ENCODE measurements around the gene GNGT2. TPM values are rescaled to one million over a fixed set of nuclear protein-coding genes. Genes with fewer than 3 reads are reported as not detected.

The GNGT2 gene
- total and polyA plus RNA-seq, 2 of the 4 experiments (the other 2 are of a cell fraction) = 0.18 to 0.79 TPM

DNA sequence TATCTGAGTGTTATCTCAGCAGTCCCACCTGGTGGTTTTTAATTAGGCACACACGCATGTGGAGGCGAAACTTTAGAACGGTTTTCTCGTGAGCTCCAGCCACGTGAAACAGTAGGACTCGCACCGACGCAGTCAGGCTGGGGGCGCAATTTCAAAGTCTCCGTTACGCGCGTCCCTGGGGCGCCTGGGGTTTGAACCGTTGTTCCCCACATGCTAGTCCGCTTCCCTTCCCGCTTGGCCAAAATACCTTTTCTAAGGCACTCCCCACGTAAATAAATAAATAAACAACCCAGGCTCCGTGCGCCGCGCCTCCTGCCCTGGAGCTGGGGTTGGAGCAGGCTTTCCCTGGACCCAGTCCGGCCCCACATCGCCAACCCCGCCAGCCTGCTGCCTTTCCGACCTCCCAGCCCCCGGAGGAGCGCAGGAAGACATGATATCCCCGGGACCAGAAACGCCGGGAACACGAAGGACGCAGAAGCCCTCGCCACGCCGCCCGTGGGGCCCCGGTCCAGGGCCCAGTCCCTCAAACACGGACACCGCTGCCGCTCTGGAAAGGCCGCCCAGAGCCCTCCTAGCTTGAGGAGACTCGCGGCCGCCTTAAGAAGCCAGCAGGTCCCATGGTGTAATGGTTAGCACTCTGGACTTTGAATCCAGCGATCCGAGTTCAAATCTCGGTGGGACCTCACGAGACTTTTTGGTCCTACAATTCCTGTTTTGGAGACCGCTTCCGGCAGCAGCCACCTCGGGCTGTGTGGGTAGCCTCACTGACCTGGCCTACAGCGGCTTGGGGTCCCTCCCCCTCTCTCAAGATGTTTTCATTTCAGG, 18.2 kb downstream of the GNGT2 start (continued):
- TF ChIP-seq, protein P1, sequence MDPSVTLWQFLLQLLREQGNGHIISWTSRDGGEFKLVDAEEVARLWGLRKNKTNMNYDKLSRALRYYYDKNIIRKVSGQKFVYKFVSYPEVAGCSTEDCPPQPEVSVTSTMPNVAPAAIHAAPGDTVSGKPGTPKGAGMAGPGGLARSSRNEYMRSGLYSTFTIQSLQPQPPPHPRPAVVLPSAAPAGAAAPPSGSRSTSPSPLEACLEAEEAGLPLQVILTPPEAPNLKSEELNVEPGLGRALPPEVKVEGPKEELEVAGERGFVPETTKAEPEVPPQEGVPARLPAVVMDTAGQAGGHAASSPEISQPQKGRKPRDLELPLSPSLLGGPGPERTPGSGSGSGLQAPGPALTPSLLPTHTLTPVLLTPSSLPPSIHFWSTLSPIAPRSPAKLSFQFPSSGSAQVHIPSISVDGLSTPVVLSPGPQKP (IDR thresholded peaks at IDR 0.05; ENCODE audit: borderline replicate concordance, low read depth, low read length) = peak; percentile 89; the same call in 1 of the 2 replicates

DNA sequence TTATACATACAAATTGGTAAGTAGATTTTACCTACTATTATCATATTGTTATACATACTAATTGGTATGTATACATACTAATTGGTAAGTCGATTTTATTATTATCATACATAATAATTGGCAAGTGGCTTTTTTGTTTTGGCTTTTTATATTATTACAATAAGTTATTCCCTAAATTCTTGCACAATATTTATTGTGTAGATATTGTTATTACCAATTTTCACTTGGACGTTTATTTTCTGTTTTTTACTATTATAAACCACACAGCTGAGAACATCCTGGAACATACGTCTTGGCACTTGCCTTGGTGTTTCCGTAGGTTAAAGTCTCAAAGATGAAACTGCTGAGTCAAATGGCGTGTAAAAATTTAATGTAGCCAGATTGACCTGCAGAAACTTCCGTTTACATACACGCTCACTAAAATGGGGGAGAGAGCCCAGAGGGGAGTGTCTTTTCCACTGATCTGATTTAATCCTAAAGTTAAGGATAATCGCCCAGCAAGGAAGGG, 18.9 kb downstream of the GNGT2 start:
- Histone ChIP-seq H4K91ac (ENCODE audit: insufficient read depth, low read depth, low read length) (peak overlapping the region; percentile 75), H3K56ac (ENCODE audit: extremely low read depth, insufficient read depth, low read length) (peak overlapping the region; percentile 64), H3K79me1 (ENCODE audit: low read depth in 1 of 2, low read length in 2 of 2) (no peaks in the 10 kb centered on the region), H4K5ac (ENCODE audit: low read depth, low read length) (peak overlapping the region; percentile 38; the same call in 1 of the 2 replicates), H2BK20ac (ENCODE audit: low read depth, low read length) (peak overlapping the region; percentile 87; the same call in 1 of the 2 replicates), H3K4me3 (ENCODE audit: insufficient read depth, low read depth, low read length) (peak overlapping the region; percentile 66), H3K4me2 (ENCODE audit: low read depth, low read length) (peak overlapping the region; percentile 90), H2BK120ac (ENCODE audit: low read depth, low read length) (peak overlapping the region; percentile 90), H3K4me1 (ENCODE audit: control insufficient read depth, insufficient read depth, low read length) (no peaks in the 10 kb centered on the region), H2AFZ (replicated peaks; ENCODE audit: low read length, poor library complexity) (peak overlapping the region; percentile 97), H2AK5ac (ENCODE audit: low read depth, low read length) (no peak overlapping the region), H3K23ac (ENCODE audit: low read depth, low read length) (peak overlapping the region; percentile 94), H2BK15ac (ENCODE audit: low read depth, low read length) (peak overlapping the region; percentile 57), H3K27me3 (ENCODE audit: control insufficient read depth, insufficient read depth, low read length) (no peaks in the 10 kb centered on the region), H4K20me1 (ENCODE audit: insufficient read depth, low read length) (peaks cover 3% of the 10 kb centered on the region), H2BK5ac (ENCODE audit: low read depth, low read length, poor library complexity, severe bottlenecking) (peak overlapping the region; percentile 76), H4K8ac (ENCODE audit: low read depth in 2 of 2, low read length in 2 of 2) (peak overlapping the region; percentile 13 to 80; a peak in 3 of 4 replicates), H3K14ac (replicated peaks; ENCODE audit: low read depth, low read length) (peak overlapping the region; percentile 70), H2AK9ac (replicated peaks; ENCODE audit: low read depth, low read length, poor library complexity) (peak overlapping the region; percentile 87), H3K9ac (ENCODE audit: low read depth, low read length) (peak overlapping the region; percentile 74), H3K9me1 (ENCODE audit: insufficient read depth, low read length) (peaks cover 8% of the 10 kb centered on the region; the same call in 1 of the 2 replicates), H3K27ac (ENCODE audit: insufficient read depth, low read length) (peak overlapping the region; percentile 82), H3K36me3 (ENCODE audit: control insufficient read depth, insufficient read depth, low read length) (no peaks in the 10 kb centered on the region), H3K4ac (ENCODE audit: low read depth, low read length) (peak overlapping the region; percentile 59), H3K18ac (ENCODE audit: low read depth, low read length) (peak overlapping the region; percentile 33; the same call in 1 of the 2 replicates), H3K9me3 (ENCODE audit: control insufficient read depth, insufficient read depth, low read length) (no peaks in the 10 kb centered on the region)
- POLR2A ChIA-PET (ENCODE audit: unreplicated experiment) = no interaction called here
- CTCF ChIA-PET = interaction anchor here (0.7 to 1.7 kb wide), 4 partner anchors 11 to 146 kb away, joined by 3 to 5 read pairs (median 4); no protein-coding TSS in a partner anchor
- DNase-seq (no peak), ATAC-seq (ENCODE audit: low read depth) (no peak)
- 0% methylated on average over 1 of the region's 8 CpGs; no CpG with 5 or more reads in 1 of the 2 experiments for WGBS, 2 experiments (ENCODE audit: extremely low coverage in 2 of 2, insufficient read length in 1 of 2)
- dilution Hi-C loops (cut with HindIII; ENCODE audit: low sequenced_read_pairs, unreplicated experiment) = no loop called here
- in situ Hi-C loops (cut with MboI; ENCODE audit: low sequenced_read_pairs) = no loop called here
- TF ChIP-seq MAFK (IDR thresholded peaks at IDR 0.05; ENCODE audit: low read depth, low read length) (peak; percentile 79), NFE2L2 (IDR thresholded peaks at IDR 0.05; ENCODE audit: low read depth, low read length) (peak; percentile 75), CEBPB (IDR thresholded peaks at IDR 0.05; ENCODE audit: low read depth, low read length) (peak; percentile 64; the same call in 1 of the 2 replicates), SMC3 (IDR thresholded peaks at IDR 0.05; ENCODE audit: low read depth, low read length) (no peak)
- intact Hi-C loops (cut with micrococcal nuclease) = loop anchor here (5.0 to 10.0 kb wide), 2 partner anchors 36 to 873 kb away; no protein-coding TSS in a partner anchor
- BruUV-seq (replicated peaks) = no TSS peak

All from IMR-90 (cell line).